ENCODE measurements around the gene CEBPZ. TPM values are rescaled to one million over a fixed set of nuclear protein-coding genes. Genes with fewer than 3 reads are reported as not detected.

Gene CEBPZ
- total RNA-seq, 1 donor from 2014 or later, result 47.5 TPM

- peaks cover 18% of the 10 kb centered on the region for H4K20me1 ChIP-seq (ENCODE audit: insufficient read depth, low read length)
- peaks cover 9% of the 10 kb centered on the region for H3K36me3 ChIP-seq (ENCODE audit: insufficient read depth, low read length)
- peak; percentile 68 for DNase-seq (ENCODE audit: low read depth)
- peaks cover 42% of the 10 kb centered on the region for H3K79me2 ChIP-seq (ENCODE audit: insufficient read depth, low read length)
- no peaks in the 10 kb centered on the region for H3K27me3 ChIP-seq (ENCODE audit: insufficient read depth, low read length)
- TF ChIP-seq EZH2 (IDR thresholded peaks at IDR 0.05; ENCODE audit: insufficient read depth, low read length), result no peak
- TF ChIP-seq, protein P1, sequence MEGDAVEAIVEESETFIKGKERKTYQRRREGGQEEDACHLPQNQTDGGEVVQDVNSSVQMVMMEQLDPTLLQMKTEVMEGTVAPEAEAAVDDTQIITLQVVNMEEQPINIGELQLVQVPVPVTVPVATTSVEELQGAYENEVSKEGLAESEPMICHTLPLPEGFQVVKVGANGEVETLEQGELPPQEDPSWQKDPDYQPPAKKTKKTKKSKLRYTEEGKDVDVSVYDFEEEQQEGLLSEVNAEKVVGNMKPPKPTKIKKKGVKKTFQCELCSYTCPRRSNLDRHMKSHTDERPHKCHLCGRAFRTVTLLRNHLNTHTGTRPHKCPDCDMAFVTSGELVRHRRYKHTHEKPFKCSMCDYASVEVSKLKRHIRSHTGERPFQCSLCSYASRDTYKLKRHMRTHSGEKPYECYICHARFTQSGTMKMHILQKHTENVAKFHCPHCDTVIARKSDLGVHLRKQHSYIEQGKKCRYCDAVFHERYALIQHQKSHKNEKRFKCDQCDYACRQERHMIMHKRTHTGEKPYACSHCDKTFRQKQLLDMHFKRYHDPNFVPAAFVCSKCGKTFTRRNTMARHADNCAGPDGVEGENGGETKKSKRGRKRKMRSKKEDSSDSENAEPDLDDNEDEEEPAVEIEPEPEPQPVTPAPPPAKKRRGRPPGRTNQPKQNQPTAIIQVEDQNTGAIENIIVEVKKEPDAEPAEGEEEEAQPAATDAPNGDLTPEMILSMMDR (IDR thresholded peaks at IDR 0.05; ENCODE audit: insufficient read depth, low read depth, low read length), result no peak
- Mint-ChIP-seq H3K9me3 (ENCODE audit: unreplicated experiment) (no peaks in the 10 kb centered on the region), H3K4me3 (ENCODE audit: unreplicated experiment) (peak within 1 kb of the TSS; percentile 98), H3K27ac (ENCODE audit: unreplicated experiment) (peak within 1 kb of the TSS; percentile 98), H3K27me3 (ENCODE audit: low read depth, unreplicated experiment) (no peaks in the 10 kb centered on the region), H3K36me3 (ENCODE audit: low read depth, unreplicated experiment) (peaks cover 13% of the 10 kb centered on the region), H3K4me1 (ENCODE audit: low read depth, unreplicated experiment) (peaks cover 21% of the 10 kb centered on the region)
- H3K4me2 ChIP-seq (ENCODE audit: low read length), result peak within 1 kb of the TSS; percentile 94
- H3K4me1 ChIP-seq (ENCODE audit: insufficient read depth, low read length), result peaks cover 10% of the 10 kb centered on the region
- H3K4me3 ChIP-seq (ENCODE audit: insufficient read depth, low read depth, low read length), result peak within 1 kb of the TSS; percentile 73
- peak within 1 kb of the TSS; percentile 86 for H3K27ac ChIP-seq (ENCODE audit: low read depth, low read length)
- H3K9ac ChIP-seq (ENCODE audit: low read length), result peak within 1 kb of the TSS; percentile 85
- H3K9me3 ChIP-seq (ENCODE audit: insufficient read depth, low read depth, low read length), result no peaks in the 10 kb centered on the region
- peak within 1 kb of the TSS; percentile 82 for H2AFZ ChIP-seq (ENCODE audit: low read depth, low read length)
- FAIRE-seq, result no peak
These were observed 74.3 kb downstream of the CEBPZ start, which contains the start of gene EIF2AK2 for GRCh38 chr2:37156857-37157714. Gene EIF2AK2 (minus strand): TSS chr2:37156980. CDS start chr2:37147806, 9,174 bp downstream.

- FAIRE-seq (no peak), DNase-seq (ENCODE audit: low read depth) (peak; percentile 62)
- TF ChIP-seq, protein P1 (IDR thresholded peaks at IDR 0.05; ENCODE audit: insufficient read depth, low read depth, low read length), result no peak
- no peak for TF ChIP-seq EZH2 (IDR thresholded peaks at IDR 0.05; ENCODE audit: insufficient read depth, low read length)
- peaks cover 9% of the 10 kb centered on the region for H3K36me3 ChIP-seq (ENCODE audit: insufficient read depth, low read length)
- H3K27ac Mint-ChIP-seq (ENCODE audit: unreplicated experiment), result peak overlapping the region; percentile 98
- H2AFZ ChIP-seq (ENCODE audit: low read depth, low read length), result peak overlapping the region; percentile 53
- peaks cover 13% of the 10 kb centered on the region for H3K36me3 Mint-ChIP-seq (ENCODE audit: low read depth, unreplicated experiment)
- peak overlapping the region; percentile 94 for H3K4me2 ChIP-seq (ENCODE audit: low read length)
- H3K9me3 Mint-ChIP-seq (ENCODE audit: unreplicated experiment), result no peaks in the 10 kb centered on the region
- peak overlapping the region; percentile 73 for H3K4me3 ChIP-seq (ENCODE audit: insufficient read depth, low read depth, low read length)
- H3K27ac ChIP-seq (ENCODE audit: low read depth, low read length), result peak overlapping the region; percentile 86
- H3K4me3 Mint-ChIP-seq (ENCODE audit: unreplicated experiment), result peak overlapping the region; percentile 98
- no peaks in the 10 kb centered on the region for H3K9me3 ChIP-seq (ENCODE audit: insufficient read depth, low read depth, low read length)
- H3K79me2 ChIP-seq (ENCODE audit: insufficient read depth, low read length), result peaks cover 48% of the 10 kb centered on the region
- peaks cover 22% of the 10 kb centered on the region for H3K4me1 Mint-ChIP-seq (ENCODE audit: low read depth, unreplicated experiment)
- peaks cover 10% of the 10 kb centered on the region for H3K4me1 ChIP-seq (ENCODE audit: insufficient read depth, low read length)
- H3K27me3 Mint-ChIP-seq (ENCODE audit: low read depth, unreplicated experiment), result no peaks in the 10 kb centered on the region
- peak overlapping the region; percentile 85 for H3K9ac ChIP-seq (ENCODE audit: low read length)
- H4K20me1 ChIP-seq (ENCODE audit: insufficient read depth, low read length), result peaks cover 22% of the 10 kb centered on the region
- no peaks in the 10 kb centered on the region for H3K27me3 ChIP-seq (ENCODE audit: insufficient read depth, low read length)
These were observed 75.1 kb downstream of the CEBPZ start for GRCh38 chr2:37156071-37156856.
